Endodermal cell (in vitro differentiated cells): ENCODE measurements around the gene GLRX3. TPM values are rescaled to one million over a fixed set of nuclear protein-coding genes. Genes with fewer than 3 reads are reported as not detected.

Experiments used
- DNase-seq: peaks from one replicate; pipeline ENCODE4 v3.0.0-alpha.2; 2017
- H3K27ac ChIP-seq: 2 replicates; pipeline ENCODE4 v1.5.1; 2013; ENCODE audit warnings: mild to moderate bottlenecking, low read depth, low read length, moderate library complexity
- H3K27me3 ChIP-seq: 2 replicates; pipeline ENCODE4 v1.6.1; 2013; ENCODE audit warnings: mild to moderate bottlenecking, low read length, moderate library complexity; ENCODE audit not compliant: insufficient read depth, control insufficient read depth, poor library complexity, severe bottlenecking
- H3K36me3 ChIP-seq: 2 replicates; pipeline ENCODE4 v1.7.0; 2013; ENCODE audit warnings: mild to moderate bottlenecking, low read length, moderate library complexity; ENCODE audit not compliant: control insufficient read depth, insufficient read depth
- H3K4me1 ChIP-seq: one replicate; pipeline ENCODE4 v1.7.0; 2013; ENCODE audit warnings: low read length; ENCODE audit not compliant: control insufficient read depth, insufficient read depth
- H3K4me3 ChIP-seq: 2 replicates; pipeline ENCODE4 v1.5.1; 2013; ENCODE audit warnings: mild to moderate bottlenecking, low read length, moderate library complexity
- H3K9ac ChIP-seq: 2 replicates; pipeline ENCODE4 v1.6.1; 2013; ENCODE audit warnings: mild to moderate bottlenecking, low read length, moderate library complexity; ENCODE audit not compliant: poor library complexity, severe bottlenecking; ENCODE audit errors: extremely low read depth
- H3K9me3 ChIP-seq: 2 replicates; pipeline ENCODE4 v1.6.1; 2013; ENCODE audit warnings: mild to moderate bottlenecking, low read length, moderate library complexity; ENCODE audit not compliant: control insufficient read depth
- H3K27ac Mint-ChIP-seq: 2 replicates; pipeline ENCODE4 v1.8.0; 2020; ENCODE audit warnings: mixed read lengths
- H3K27me3 Mint-ChIP-seq: 2 replicates; pipeline ENCODE4 v1.8.0; 2021; ENCODE audit warnings: mild to moderate bottlenecking, mixed read lengths; ENCODE audit not compliant: insufficient read depth
- H3K36me3 Mint-ChIP-seq: 2 replicates; pipeline ENCODE4 v1.8.0; 2020; ENCODE audit warnings: low read depth, mixed read lengths
- H3K4me1 Mint-ChIP-seq: 2 replicates; pipeline ENCODE4 v1.8.0; 2020; ENCODE audit warnings: mixed read lengths
- H3K4me3 Mint-ChIP-seq: 2 replicates; pipeline ENCODE4 v1.8.0; 2020; ENCODE audit warnings: mild to moderate bottlenecking, moderate library complexity, mixed read lengths
- H3K9me3 Mint-ChIP-seq: 2 replicates; pipeline ENCODE4 v1.8.0; 2020; ENCODE audit warnings: mild to moderate bottlenecking, mixed read lengths
- CTCF ChIP-seq: fragments of 200-600 bp; sonication (generic); conservative IDR thresholded peaks from 2 replicates; pipeline ENCODE4 v1.5.0; 2021; ENCODE audit warnings: antibody characterized with exemption, mild to moderate bottlenecking
- WGBS, 2 experiments: methylation state at CpG; one replicate each; pipeline versions ENCODE4 v1.1.5 to v1.1.7; 2013; ENCODE audit warnings: missing lambda C conversion rate in 2 of 2, mixed read lengths in 1 of 2; ENCODE audit not compliant: insufficient coverage in 1 of 2, insufficient read length in 1 of 2; 5-methylcytosine and 5-hydroxymethylcytosine counted together
- total RNA-seq, 2 donors: library from RNA; stranded (reverse); fragmentation: NEBNext Ultra II Directional in 1 of 2; extraction: Animal tissue kit (Norgen Biotek cat#: 25700) in 1 of 2; gene quantifications; 2 replicates in 1 of 2; 3 replicates in 1 of 2; pipeline ENCODE4 v1.2.1, GENCODE V29; 2021

Gene GLRX3
- total RNA-seq, 2 donors from 2014 or later = 119 to 123 TPM

- Histone ChIP-seq H3K9ac (no peak overlapping the region), H3K27me3 (no peaks in the 10 kb centered on the region), H3K27ac (no peak overlapping the region), H3K36me3 (peaks cover 11% of the 10 kb centered on the region), H3K4me3 (no peak overlapping the region), H3K9me3 (no peaks in the 10 kb centered on the region), H3K4me1 (no peaks in the 10 kb centered on the region)
- peaks cover 20% of the 10 kb centered on the region for H3K36me3 Mint-ChIP-seq
- TF ChIP-seq CTCF = no peak
- H3K27ac Mint-ChIP-seq = no peak overlapping the region
- no peak overlapping the region for H3K4me3 Mint-ChIP-seq
- peaks cover 8% of the 10 kb centered on the region for H3K27me3 Mint-ChIP-seq
- H3K9me3 Mint-ChIP-seq = peaks cover 3% of the 10 kb centered on the region
- peaks cover 2% of the 10 kb centered on the region for H3K4me1 Mint-ChIP-seq
- 89 to 100% methylated on average over 3 to 8 of the region's 10 CpGs for WGBS, 2 experiments
- no peak for DNase-seq
Measured at GRCh38 chr10:130192276-130192848, 56.2 kb downstream of the GLRX3 start.

- peaks cover 5% of the 10 kb centered on the region for H3K36me3 ChIP-seq
- H3K9ac ChIP-seq = no peak overlapping the region
- no peak overlapping the region for H3K27ac ChIP-seq
- no peaks in the 10 kb centered on the region for H3K27me3 ChIP-seq
- H3K4me3 Mint-ChIP-seq = no peak overlapping the region
- no peaks in the 10 kb centered on the region for H3K4me1 ChIP-seq
- peaks cover 8% of the 10 kb centered on the region for H3K27me3 Mint-ChIP-seq
- no peak overlapping the region for H3K4me3 ChIP-seq
- H3K27ac Mint-ChIP-seq = no peak overlapping the region
- H3K9me3 Mint-ChIP-seq = peaks cover 3% of the 10 kb centered on the region
- H3K4me1 Mint-ChIP-seq = peaks cover 2% of the 10 kb centered on the region
- no peaks in the 10 kb centered on the region for H3K9me3 ChIP-seq
- H3K36me3 Mint-ChIP-seq = peaks cover 15% of the 10 kb centered on the region
- no peak for DNase-seq
- no peak for TF ChIP-seq CTCF
- 83 to 92% methylated on average over 1 to 5 of the region's 5 CpGs for WGBS, 2 experiments
Measured at GRCh38 chr10:130193033-130193432, 56.8 kb downstream of the GLRX3 start.

- H3K27me3 ChIP-seq = no peaks in the 10 kb centered on the region
- Mint-ChIP-seq H3K27ac (no peak overlapping the region), H3K9me3 (peaks cover 2% of the 10 kb centered on the region), H3K4me1 (peaks cover 2% of the 10 kb centered on the region), H3K36me3 (peaks cover 8% of the 10 kb centered on the region), H3K27me3 (peaks cover 7% of the 10 kb centered on the region), H3K4me3 (no peak overlapping the region)
- no peaks in the 10 kb centered on the region for H3K36me3 ChIP-seq
- H3K4me3 ChIP-seq = no peak overlapping the region
- WGBS, 2 experiments = 81 to 82% methylated on average over 8 to 16 of the region's 16 CpGs
- no peak for TF ChIP-seq CTCF
- no peaks in the 10 kb centered on the region for H3K9me3 ChIP-seq
- H3K27ac ChIP-seq = no peak overlapping the region
- no peak overlapping the region for H3K9ac ChIP-seq
- H3K4me1 ChIP-seq = no peaks in the 10 kb centered on the region
- no peak for DNase-seq
Measured at GRCh38 chr10:130193493-130194193, 57.5 kb downstream of the GLRX3 start.
